ENCODE data around the gene MYPN. TPM values are rescaled to one million over a fixed set of nuclear protein-coding genes. Genes with fewer than 3 reads are reported as not detected.

MYPN gene
- total RNA-seq, 4 donors from 2014 or later: 0.16 TPM; not detected in 3

DNA sequence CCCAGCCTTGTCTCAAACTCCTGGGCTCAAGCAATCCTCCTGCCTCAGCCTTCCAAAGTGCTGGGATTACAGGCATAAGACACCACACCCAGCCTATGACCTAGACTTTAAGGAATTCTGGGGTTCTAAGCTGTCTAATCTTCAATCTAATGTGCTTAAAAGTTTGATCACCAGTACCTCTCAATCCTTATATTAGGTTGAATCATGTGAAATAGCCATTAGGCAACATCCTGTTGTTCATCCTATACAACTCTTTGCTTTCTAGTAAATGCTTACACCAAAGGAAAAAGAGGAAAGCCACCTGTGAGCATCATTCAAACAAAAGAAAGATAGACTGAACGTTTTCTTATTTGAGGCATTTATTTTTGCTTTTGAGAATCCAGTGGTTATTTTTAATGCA, 66.7 kb downstream of the MYPN start:
- TF ChIP-seq EP300 (IDR thresholded peaks at IDR 0.05): no peak
- TF ChIP-seq POLR2AphosphoS5 (IDR thresholded peaks at IDR 0.05): no peak
- TF ChIP-seq POLR2A (IDR thresholded peaks at IDR 0.05): no peak
- TF ChIP-seq, protein P1, sequence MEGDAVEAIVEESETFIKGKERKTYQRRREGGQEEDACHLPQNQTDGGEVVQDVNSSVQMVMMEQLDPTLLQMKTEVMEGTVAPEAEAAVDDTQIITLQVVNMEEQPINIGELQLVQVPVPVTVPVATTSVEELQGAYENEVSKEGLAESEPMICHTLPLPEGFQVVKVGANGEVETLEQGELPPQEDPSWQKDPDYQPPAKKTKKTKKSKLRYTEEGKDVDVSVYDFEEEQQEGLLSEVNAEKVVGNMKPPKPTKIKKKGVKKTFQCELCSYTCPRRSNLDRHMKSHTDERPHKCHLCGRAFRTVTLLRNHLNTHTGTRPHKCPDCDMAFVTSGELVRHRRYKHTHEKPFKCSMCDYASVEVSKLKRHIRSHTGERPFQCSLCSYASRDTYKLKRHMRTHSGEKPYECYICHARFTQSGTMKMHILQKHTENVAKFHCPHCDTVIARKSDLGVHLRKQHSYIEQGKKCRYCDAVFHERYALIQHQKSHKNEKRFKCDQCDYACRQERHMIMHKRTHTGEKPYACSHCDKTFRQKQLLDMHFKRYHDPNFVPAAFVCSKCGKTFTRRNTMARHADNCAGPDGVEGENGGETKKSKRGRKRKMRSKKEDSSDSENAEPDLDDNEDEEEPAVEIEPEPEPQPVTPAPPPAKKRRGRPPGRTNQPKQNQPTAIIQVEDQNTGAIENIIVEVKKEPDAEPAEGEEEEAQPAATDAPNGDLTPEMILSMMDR (IDR thresholded peaks at IDR 0.05): no peak
- H3K4me1 ChIP-seq: no peaks in the 10 kb centered on the region
- H3K27ac ChIP-seq: no peak overlapping the region
- 16% methylated on average over 1 of the region's 1 CpG for WGBS
- H3K9me3 ChIP-seq: no peaks in the 10 kb centered on the region
- H3K27me3 ChIP-seq: no peaks in the 10 kb centered on the region
- no peaks in the 10 kb centered on the region for H3K36me3 ChIP-seq
- no peak overlapping the region for H3K4me3 ChIP-seq
- DNase-seq (ENCODE audit: low spot score in 2 of 2): no peak

DNA sequence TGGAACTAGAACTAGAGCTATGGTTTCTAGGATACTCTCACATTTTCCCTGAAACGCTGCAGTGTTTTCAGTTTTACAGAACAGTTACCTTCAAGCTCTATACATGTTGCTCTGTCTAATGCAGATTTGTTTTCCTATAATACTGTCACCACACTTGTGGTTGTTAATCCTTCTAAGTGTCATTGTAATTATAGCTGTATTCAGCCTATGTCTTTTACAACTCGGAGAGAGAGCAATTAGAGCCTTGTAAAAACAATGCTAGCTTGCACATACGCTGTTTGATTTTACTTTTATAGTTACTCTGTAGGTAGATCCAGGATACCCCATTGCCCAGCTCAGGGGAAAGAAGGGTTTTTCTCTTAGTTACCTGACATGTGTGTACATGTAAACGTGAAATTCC, 67.5 kb downstream of the MYPN start:
- WGBS: 62% methylated on average over 4 of the region's 4 CpGs
- H3K4me3 ChIP-seq: no peak overlapping the region

DNA sequence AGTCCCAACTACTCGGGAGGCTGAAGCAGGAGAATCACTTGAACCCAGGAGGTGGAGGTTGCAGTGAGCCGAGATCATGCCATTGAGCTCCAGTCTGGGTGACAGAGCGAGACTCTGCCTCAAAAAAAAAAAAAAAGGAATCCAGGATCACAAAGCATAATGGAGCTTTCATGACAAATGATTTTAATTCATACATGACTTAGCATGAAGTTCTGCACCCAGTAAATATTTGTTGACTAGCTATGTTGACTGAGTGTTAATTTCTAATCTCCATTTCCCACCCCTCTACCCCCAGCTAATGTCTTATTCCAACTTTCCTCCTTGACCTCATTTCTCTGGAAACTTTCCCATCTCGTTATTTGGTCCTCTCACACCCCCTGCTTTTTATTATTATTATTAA, 69.3 kb downstream of the MYPN start:
- Histone ChIP-seq H3K27ac (no peak overlapping the region), H3K9me3 (no peaks in the 10 kb centered on the region), H3K4me3 (no peak overlapping the region), H3K36me3 (no peaks in the 10 kb centered on the region), H3K4me1 (no peaks in the 10 kb centered on the region), H3K27me3 (no peaks in the 10 kb centered on the region)
- 79% methylated on average over 4 of the region's 4 CpGs for WGBS
- no peak for DNase-seq (ENCODE audit: low spot score in 2 of 2)
- TF ChIP-seq, protein P1 (IDR thresholded peaks at IDR 0.05): no peak
- TF ChIP-seq POLR2A (IDR thresholded peaks at IDR 0.05) (no peak), POLR2AphosphoS5 (IDR thresholded peaks at IDR 0.05) (no peak), EP300 (IDR thresholded peaks at IDR 0.05) (no peak)

More for the DNA sequence above, 67.5 kb downstream of the MYPN start:
- Histone ChIP-seq H3K9me3 (no peaks in the 10 kb centered on the region), H3K27ac (no peak overlapping the region), H3K27me3 (no peaks in the 10 kb centered on the region), H3K4me1 (no peaks in the 10 kb centered on the region), H3K36me3 (no peaks in the 10 kb centered on the region)
- no peak for DNase-seq (ENCODE audit: low spot score in 2 of 2)
- TF ChIP-seq POLR2A (IDR thresholded peaks at IDR 0.05) (no peak), POLR2AphosphoS5 (IDR thresholded peaks at IDR 0.05) (no peak), EP300 (IDR thresholded peaks at IDR 0.05) (no peak)
- TF ChIP-seq, protein P1 (IDR thresholded peaks at IDR 0.05): no peak

DNA sequence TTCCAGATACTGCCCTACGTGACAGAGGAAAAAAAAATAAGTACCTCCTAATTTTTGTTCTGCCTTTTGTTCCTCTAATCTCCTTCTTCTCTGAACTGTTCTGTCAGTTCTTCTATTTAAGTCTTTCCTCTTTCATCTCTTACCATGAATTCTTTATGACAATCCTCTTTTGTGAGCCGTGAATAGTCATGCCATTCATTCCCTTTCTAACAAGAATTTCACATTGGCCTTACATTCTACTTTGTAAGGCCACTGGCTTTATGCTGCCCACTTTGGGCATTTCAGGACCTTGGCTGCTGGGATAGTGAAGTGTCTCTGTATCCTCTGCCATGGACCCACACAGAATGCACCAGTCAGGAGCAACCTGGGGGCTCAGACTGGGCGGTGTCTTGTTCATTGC, 69.7 kb downstream of the MYPN start:
- WGBS: 89% methylated on average over 3 of the region's 3 CpGs
- Histone ChIP-seq H3K27me3 (no peaks in the 10 kb centered on the region), H3K9me3 (no peaks in the 10 kb centered on the region)

DNA sequence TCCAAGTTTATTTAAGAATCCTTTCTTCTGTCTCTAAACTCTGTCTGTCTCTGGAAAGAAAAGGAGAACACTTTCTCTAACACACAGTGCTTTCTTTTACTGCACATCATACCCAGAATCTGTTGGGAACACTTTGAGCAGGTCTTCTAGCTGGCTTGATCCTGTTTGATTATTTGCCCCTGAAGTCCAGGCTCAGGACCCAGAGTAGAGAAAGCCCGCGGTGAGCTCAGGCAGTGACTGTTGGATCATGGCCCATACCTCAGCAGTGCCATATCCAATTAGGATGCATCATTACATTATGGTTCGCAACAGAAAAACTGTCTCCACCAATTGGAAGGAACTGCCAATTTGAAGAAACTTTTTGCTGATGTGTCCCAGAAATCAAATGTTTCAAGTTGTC, 71.2 kb downstream of the MYPN start:
- no peak overlapping the region for H3K27ac ChIP-seq
- WGBS: 93% methylated on average over 3 of the region's 3 CpGs
- H3K27me3 ChIP-seq: no peaks in the 10 kb centered on the region
- no peaks in the 10 kb centered on the region for H3K4me1 ChIP-seq
- H3K36me3 ChIP-seq: no peaks in the 10 kb centered on the region
- no peak overlapping the region for H3K4me3 ChIP-seq
- DNase-seq (ENCODE audit: low spot score in 2 of 2): no peak
- no peaks in the 10 kb centered on the region for H3K9me3 ChIP-seq
- TF ChIP-seq, protein P1 (IDR thresholded peaks at IDR 0.05): no peak
- no peak for TF ChIP-seq EP300 (IDR thresholded peaks at IDR 0.05)
- TF ChIP-seq POLR2AphosphoS5 (IDR thresholded peaks at IDR 0.05): no peak
- no peak for TF ChIP-seq POLR2A (IDR thresholded peaks at IDR 0.05)

More for the DNA sequence above, 69.7 kb downstream of the MYPN start:
- H3K27ac ChIP-seq: no peak overlapping the region
- DNase-seq (ENCODE audit: low spot score in 2 of 2): no peak
- H3K36me3 ChIP-seq: no peaks in the 10 kb centered on the region
- H3K4me1 ChIP-seq: no peaks in the 10 kb centered on the region
- no peak overlapping the region for H3K4me3 ChIP-seq
- TF ChIP-seq POLR2A (IDR thresholded peaks at IDR 0.05): no peak
- no peak for TF ChIP-seq POLR2AphosphoS5 (IDR thresholded peaks at IDR 0.05)
- TF ChIP-seq, protein P1 (IDR thresholded peaks at IDR 0.05): no peak
- no peak for TF ChIP-seq EP300 (IDR thresholded peaks at IDR 0.05)

Measured in suprapubic skin (tissue), 4 donors.